GM19351 (cell line): ENCODE measurements around the gene TMED10.

ENCODE experiments used
- ATAC-seq: cut with Tn5 transposase; IDR thresholded peaks from one replicate; pipeline ENCODE4 v1.9.1; 2021; ENCODE audit warnings: mild to moderate bottlenecking, moderate library complexity; ENCODE audit not compliant: unreplicated experiment

TMED10 gene

DNA sequence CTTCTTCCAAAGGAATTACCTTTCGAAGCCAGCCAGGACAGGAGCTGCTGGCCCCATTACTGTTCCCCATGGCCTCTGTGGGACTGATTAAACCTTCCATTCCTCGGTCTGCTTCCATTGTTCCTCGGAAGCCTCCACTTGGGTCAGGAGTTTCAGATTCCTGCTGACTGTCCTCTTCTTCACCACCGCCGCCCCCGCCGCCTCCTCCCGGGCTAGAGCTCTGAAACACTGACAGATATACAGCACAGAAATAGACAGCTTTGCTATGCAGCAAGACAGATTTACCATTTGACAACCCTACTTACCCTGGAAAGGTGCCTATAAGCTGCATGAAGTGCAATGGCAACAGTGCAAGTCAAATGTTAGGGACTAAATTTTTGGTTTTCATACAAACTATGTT lies 85.2 kb downstream of the TMED10 start:
- ATAC-seq, result no peak

DNA sequence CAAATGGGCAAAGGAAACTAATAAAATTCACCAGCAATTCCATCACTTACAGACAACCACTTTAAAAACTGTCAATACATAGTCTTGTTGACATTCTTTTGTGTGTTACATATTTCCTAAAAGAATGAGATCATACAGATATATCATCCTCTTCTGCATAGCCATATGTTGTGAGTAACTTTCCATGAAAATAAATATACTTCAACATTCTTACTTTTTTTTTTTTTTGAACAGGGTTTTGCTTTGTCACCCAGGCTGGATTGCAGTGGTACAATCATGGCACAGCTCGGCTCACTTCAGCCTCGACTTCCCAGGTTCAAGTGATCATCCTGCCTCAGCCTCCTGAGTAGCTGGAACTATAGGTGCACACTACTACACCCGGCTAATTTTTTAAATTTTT lies 86.1 kb downstream of the TMED10 start:
- ATAC-seq, result no peak

DNA sequence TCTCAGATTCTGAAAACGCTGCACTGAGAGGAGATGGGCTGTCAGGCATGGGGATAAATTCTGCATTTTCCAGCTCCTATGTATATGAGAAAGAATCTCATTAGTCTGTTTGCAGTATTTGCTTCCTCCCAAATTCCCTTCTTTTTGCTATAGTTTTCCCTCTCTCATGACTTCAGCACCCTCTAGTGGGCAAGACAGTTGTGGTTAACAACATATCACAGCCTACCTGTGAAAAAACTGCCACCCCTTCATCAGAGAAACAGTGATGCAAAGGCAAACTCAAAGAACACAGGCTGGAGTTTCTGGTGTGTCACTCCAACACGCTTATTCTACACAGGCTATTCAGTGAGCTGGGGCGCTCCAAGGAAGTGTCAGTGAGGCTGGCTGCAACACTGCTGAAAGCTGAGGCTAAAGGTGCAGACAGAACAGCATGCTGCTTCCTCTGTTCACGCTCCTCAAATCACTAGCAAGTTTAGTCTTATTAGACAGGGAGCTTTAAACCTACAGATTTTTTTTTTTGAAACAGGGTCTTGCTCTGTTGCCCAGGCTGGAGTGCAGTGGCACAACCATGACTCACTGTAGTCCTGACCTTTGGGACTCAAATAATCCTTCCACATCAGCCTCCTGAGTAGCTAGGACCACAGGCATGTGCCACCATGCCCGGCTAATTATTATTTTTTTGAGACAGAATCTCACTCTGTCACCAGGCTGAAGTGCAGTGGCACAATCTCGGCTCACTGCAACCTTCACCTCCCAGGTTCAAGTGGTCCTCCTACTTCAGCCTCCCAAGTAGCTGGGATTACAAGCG lies 87.6 kb downstream of the TMED10 start:
- no peak for ATAC-seq

DNA sequence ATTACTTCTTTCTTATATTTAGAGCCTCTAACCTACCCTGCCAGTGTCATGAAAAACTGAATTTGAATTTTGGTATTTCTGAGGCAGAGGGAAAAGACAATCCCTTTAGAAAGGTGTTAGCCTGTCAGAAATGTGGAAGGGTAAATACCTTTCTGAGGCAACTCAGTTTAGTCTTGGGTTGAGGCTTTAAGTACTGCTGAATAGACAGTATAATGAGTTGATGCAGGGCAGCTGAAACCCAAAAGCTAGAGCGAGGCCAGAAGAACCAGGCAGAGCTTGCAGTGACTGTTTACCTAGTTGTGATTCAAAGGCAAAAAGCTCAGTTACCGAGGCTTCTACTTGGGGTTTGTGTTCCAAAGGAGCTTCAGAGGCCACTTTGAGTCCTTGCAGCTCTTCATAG lies 88.3 kb downstream of the TMED10 start:
- no peak for ATAC-seq

DNA sequence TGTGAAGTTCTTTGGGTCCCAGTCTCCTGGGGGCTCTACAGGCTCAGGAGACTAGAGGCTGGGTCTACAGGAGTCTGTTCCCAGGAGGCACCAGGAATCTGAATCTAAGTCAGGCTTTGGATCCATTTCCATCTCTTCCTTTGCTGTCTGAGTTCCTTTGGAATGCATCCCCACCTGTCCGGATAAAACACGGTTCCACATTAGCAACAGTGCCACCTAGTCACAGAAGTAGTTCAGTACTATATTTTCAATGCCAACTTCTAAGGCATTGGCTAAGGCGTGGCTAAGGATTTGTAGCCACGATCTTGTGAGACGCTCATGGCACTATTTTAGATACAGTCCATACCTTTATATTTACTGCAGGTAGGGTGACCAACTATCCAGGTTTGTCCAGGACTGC lies 91.9 kb downstream of the TMED10 start:
- ATAC-seq, result no peak

DNA sequence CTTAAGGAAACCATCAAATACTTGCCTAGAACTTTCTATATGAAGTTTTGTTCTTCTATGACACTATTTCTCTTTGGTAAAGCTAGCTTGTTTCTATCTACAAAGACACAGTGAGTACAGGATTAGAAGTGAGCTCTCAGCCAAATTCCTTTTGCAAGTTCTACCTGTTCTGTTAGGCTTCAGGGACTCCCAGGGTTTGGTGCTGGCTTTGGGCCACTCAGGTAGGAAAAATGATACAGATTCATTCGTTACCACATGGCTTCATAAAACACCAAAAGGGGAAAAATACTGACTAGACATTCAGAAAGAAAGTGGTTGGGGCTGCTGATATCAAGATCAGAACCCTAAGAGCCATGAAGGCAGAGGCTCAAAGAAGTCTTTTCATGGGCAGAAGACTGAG lies 93.1 kb downstream of the TMED10 start:
- ATAC-seq, result no peak

DNA sequence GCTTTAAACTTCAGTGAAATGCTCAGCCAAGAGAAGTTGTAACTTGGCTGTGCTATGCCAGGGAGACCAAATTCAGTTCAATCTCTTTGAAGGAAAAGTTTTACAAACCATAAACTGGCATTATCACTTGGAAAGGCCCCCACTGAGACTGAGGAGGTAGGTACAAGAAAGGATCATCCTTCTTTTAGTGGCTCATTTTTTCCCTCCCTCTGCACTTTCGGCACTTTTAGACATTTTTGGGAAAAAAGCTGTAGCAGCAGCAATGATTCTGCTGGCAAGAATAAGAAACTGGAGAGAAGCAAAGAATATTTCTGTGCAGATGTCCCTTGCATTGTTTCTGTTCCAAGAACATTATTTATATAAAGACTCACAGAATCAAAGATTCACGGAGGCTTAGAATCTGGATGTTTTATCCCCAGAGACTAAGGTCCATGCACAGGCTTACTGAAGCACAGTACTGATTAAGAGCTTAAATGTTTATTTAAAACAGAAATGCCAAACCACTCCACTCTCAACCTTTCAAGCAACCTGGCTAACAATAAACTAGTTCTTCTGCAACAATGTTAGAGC lies 94.7 kb downstream of the TMED10 start:
- ATAC-seq, result no peak
